ENCODE measurements around the gene AGBL3. TPM values are rescaled to one million over a fixed set of nuclear protein-coding genes. Genes with fewer than 3 reads are reported as not detected.

The AGBL3 gene
- total and polyA plus RNA-seq, 2 experiments from 2014 or later = 3.2 to 5.6 TPM

- DNase-seq (ENCODE audit: low spot score) (no peak), ATAC-seq (no peak)
- H3K36me3 Mint-ChIP-seq (ENCODE audit: low read depth) = peaks cover 55% of the 10 kb centered on the region
- Histone ChIP-seq H3K9me2 (ENCODE audit: insufficient read depth) (no peaks in the 10 kb centered on the region), H3F3A (replicated peaks; ENCODE audit: low read depth) (no peaks in the 10 kb centered on the region), H3K4me1 (ENCODE audit: insufficient read depth) (no peaks in the 10 kb centered on the region), H3K27me3 (ENCODE audit: insufficient read depth) (no peaks in the 10 kb centered on the region), H3K27ac (ENCODE audit: low read depth) (no peak overlapping the region), H3K36me3 (ENCODE audit: insufficient read depth) (peaks cover 40% of the 10 kb centered on the region), H3K79me2 (replicated peaks; ENCODE audit: insufficient read depth) (no peaks in the 10 kb centered on the region), H2AFZ (no peak overlapping the region), H3K4me2 (no peak overlapping the region), H3K4me3 (no peak overlapping the region), H4K20me1 (replicated peaks; ENCODE audit: insufficient read depth) (no peaks in the 10 kb centered on the region)
- TF ChIP-seq ZNF462 (CRISPR knock-in tag; IDR thresholded peaks at IDR 0.05) (no peak), EZH2 (IDR thresholded peaks at IDR 0.05; ENCODE audit: low read depth, unreplicated experiment) (no peak), CREB1 (CRISPR knock-in tag; IDR thresholded peaks at IDR 0.05; ENCODE audit: low read depth) (no peak), POLR2AphosphoS5 (IDR thresholded peaks at IDR 0.05; ENCODE audit: low read depth) (no peak), CTCF (conservative IDR thresholded peaks at IDR 0.05; ENCODE audit: low read depth in 2 of 2) (no peak), EZH2phosphoT487 (IDR thresholded peaks at IDR 0.05; ENCODE audit: unreplicated experiment) (no peak), STAT1 (IDR thresholded peaks at IDR 0.05; ENCODE audit: unreplicated experiment) (no peak), ZNF114 (CRISPR knock-in tag; IDR thresholded peaks at IDR 0.05) (no peak), NANOG (IDR thresholded peaks at IDR 0.05; ENCODE audit: borderline replicate concordance) (no peak), ETS1 (IDR thresholded peaks at IDR 0.05) (no peak), ZNF331 (CRISPR knock-in tag; IDR thresholded peaks at IDR 0.05; ENCODE audit: low read depth) (no peak), JUNB (IDR thresholded peaks at IDR 0.05; ENCODE audit: unreplicated experiment) (no peak), REST (IDR thresholded peaks at IDR 0.05; ENCODE audit: unreplicated experiment) (no peak)
- peaks cover 7% of the 10 kb centered on the region for H3K27me3 Mint-ChIP-seq (ENCODE audit: insufficient read depth, low read depth, poor library complexity)
- H3K4me3 Mint-ChIP-seq = no peak overlapping the region
- no peak overlapping the region for H3K27ac Mint-ChIP-seq
- no peaks in the 10 kb centered on the region for H3K9me3 Mint-ChIP-seq
- no peaks in the 10 kb centered on the region for H3K4me1 Mint-ChIP-seq
Observed at GRCh38 chr7:134948736-134949135, 37.6 kb upstream of the AGBL3 start.
